NB4 (cell line): ENCODE measurements around the gene ERI2.

Experiments
- POLR2A ChIP-seq: IDR thresholded peaks from 2 replicates; pipeline ENCODE4 v1.6.1; 2011; ENCODE audit warnings: mild to moderate bottlenecking; ENCODE audit not compliant: insufficient read length; ENCODE audit errors: extremely low read depth
- TF ChIP-seq, protein P1 (sequence below): IDR thresholded peaks from one replicate; pipeline ENCODE4 v1.5.1; 2012; ENCODE audit warnings: low read depth, low read length
- TF ChIP-seq, protein P2 (sequence below): IDR thresholded peaks from 2 replicates; pipeline ENCODE4 v1.6.1; 2011; ENCODE audit warnings: low read depth, low read length

DNA sequence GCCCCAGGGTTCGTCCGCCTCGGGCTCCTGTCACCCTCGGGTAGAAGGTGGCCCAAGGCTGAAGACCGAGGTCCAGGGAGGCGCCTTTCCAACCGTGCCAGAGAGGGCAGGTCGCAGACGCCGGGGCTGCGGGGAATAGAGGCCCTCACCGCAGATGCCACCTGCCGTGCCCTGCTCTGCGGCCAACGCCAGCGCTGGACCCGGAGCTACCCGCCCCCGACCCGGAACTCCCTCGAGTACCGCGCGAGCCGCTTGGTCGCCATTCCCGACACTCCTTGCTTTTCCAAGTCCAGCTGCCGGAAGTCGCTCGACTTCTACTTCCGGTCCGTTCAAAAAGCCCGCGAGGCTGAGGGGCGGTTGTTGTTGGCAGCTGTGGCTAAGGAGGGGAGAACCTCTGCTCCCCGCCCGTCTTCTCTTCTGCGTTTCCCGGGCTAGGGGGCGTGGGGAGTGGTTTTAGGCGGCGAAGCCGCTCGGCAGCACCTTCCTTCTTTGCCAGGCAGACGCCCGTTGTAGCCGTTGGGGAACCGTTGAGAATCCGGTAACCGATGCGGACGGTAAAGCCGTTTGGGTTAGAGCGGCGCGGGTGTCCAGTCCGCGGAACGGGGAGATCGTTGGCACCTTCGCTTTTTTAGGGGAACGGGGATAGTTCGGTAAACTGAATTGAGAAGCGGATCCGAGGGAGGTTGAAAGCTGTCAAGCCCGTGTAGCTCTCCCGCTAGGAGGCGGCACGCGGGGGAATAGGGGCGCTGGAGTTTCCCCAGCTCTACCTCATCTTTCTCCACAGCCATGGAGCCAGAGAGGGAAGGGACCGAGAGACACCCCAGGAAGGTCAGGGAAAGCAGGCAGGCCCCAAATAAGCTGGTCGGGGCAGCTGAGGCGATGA lies at the start of gene ERI2, which contains the start of gene REXO5:
- TF ChIP-seq POLR2A, result peak; percentile 84
- TF ChIP-seq, protein P1, sequence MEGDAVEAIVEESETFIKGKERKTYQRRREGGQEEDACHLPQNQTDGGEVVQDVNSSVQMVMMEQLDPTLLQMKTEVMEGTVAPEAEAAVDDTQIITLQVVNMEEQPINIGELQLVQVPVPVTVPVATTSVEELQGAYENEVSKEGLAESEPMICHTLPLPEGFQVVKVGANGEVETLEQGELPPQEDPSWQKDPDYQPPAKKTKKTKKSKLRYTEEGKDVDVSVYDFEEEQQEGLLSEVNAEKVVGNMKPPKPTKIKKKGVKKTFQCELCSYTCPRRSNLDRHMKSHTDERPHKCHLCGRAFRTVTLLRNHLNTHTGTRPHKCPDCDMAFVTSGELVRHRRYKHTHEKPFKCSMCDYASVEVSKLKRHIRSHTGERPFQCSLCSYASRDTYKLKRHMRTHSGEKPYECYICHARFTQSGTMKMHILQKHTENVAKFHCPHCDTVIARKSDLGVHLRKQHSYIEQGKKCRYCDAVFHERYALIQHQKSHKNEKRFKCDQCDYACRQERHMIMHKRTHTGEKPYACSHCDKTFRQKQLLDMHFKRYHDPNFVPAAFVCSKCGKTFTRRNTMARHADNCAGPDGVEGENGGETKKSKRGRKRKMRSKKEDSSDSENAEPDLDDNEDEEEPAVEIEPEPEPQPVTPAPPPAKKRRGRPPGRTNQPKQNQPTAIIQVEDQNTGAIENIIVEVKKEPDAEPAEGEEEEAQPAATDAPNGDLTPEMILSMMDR, result peak; percentile 30
- TF ChIP-seq, protein P2, sequence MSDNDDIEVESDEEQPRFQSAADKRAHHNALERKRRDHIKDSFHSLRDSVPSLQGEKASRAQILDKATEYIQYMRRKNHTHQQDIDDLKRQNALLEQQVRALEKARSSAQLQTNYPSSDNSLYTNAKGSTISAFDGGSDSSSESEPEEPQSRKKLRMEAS, result peak; percentile 68; the same call in 1 of the 2 replicates
